Tibial nerve (tissue), 4 donors: ENCODE results near the gene ALDOC.

Experiments used
- EP300 ChIP-seq, 2 donors: sonication (generic); formaldehyde crosslinking; IDR thresholded peaks; one replicate each; pipeline ENCODE4 v1.6.1; 2017; ENCODE audit warnings: antibody characterized with exemption in 2 of 2, mild to moderate bottlenecking in 1 of 2
- POLR2A ChIP-seq, 2 donors: fragments of 450-650 bp; IDR thresholded peaks; one replicate each; pipeline ENCODE4 v1.6.1; 2017; ENCODE audit warnings: antibody characterized with exemption in 2 of 2, mild to moderate bottlenecking in 2 of 2, moderate library complexity in 2 of 2
- TF ChIP-seq, protein P1 (sequence below), 5 experiments: fragments of 200-600 bp in 3 of 5; fragments of 450-650 bp in 2 of 5; sonication (generic) in 3 of 5; IDR thresholded peaks; one replicate each; pipeline ENCODE4 v1.5.1; 2016 to 2019; ENCODE audit warnings: antibody characterized with exemption in 5 of 5, mild to moderate bottlenecking in 3 of 5, moderate library complexity in 2 of 5

- TF ChIP-seq, protein P1, sequence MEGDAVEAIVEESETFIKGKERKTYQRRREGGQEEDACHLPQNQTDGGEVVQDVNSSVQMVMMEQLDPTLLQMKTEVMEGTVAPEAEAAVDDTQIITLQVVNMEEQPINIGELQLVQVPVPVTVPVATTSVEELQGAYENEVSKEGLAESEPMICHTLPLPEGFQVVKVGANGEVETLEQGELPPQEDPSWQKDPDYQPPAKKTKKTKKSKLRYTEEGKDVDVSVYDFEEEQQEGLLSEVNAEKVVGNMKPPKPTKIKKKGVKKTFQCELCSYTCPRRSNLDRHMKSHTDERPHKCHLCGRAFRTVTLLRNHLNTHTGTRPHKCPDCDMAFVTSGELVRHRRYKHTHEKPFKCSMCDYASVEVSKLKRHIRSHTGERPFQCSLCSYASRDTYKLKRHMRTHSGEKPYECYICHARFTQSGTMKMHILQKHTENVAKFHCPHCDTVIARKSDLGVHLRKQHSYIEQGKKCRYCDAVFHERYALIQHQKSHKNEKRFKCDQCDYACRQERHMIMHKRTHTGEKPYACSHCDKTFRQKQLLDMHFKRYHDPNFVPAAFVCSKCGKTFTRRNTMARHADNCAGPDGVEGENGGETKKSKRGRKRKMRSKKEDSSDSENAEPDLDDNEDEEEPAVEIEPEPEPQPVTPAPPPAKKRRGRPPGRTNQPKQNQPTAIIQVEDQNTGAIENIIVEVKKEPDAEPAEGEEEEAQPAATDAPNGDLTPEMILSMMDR (IDR thresholded peaks at IDR 0.05): no peak
- TF ChIP-seq POLR2A (IDR thresholded peaks at IDR 0.05) (no peak), EP300 (IDR thresholded peaks at IDR 0.05) (no peak)
Measured at GRCh38 chr17:28623696-28624095, 47.0 kb upstream of the ALDOC start.
